22Rv1 (cell line): Measurements from ENCODE around the gene SCFD2.

ENCODE experiments used
- H3K27ac ChIP-seq: fragments of 450-650 bp; 2 replicates; pipeline ENCODE4 v1.5.1; 2017
- CTCF ChIP-seq: fragments of 450-650 bp; IDR thresholded peaks from 2 replicates; pipeline ENCODE4 v1.5.1; 2017; ENCODE audit warnings: mild to moderate bottlenecking
- ZFX ChIP-seq: fragments of 450-650 bp; IDR thresholded peaks from 2 replicates; pipeline ENCODE4 v1.6.1; 2017; ENCODE audit warnings: antibody characterized with exemption, borderline replicate concordance

The SCFD2 gene

GRCh38 chr4:52861879-52862616 lies 503.8 kb downstream of the SCFD2 start, which contains the start of gene RASL11B:
Gene RASL11B, plus strand, starts transcription at chr4:52862317. Its CDS starts 191 bp downstream, at chr4:52862508.
- no peak within 1 kb of the TSS for H3K27ac ChIP-seq
- peak; percentile 21 for TF ChIP-seq CTCF
- TF ChIP-seq ZFX: no peak

GRCh38 chr4:52861171-52861823 lies 504.6 kb downstream of the SCFD2 start:
- H3K27ac ChIP-seq: no peak overlapping the region
- no peak for TF ChIP-seq ZFX
- TF ChIP-seq CTCF: no peak

- TF ChIP-seq CTCF: no peak
- TF ChIP-seq ZFX: no peak
- no peak overlapping the region for H3K27ac ChIP-seq
These were observed 505.5 kb downstream of the SCFD2 start for GRCh38 chr4:52860361-52860760.

GRCh38 chr4:52856801-52857200 lies 509.1 kb downstream of the SCFD2 start:
- TF ChIP-seq ZFX: no peak
- H3K27ac ChIP-seq: no peak overlapping the region

- TF ChIP-seq CTCF: no peak
- no peak for TF ChIP-seq ZFX
- H3K27ac ChIP-seq: no peak overlapping the region
These were observed 512.5 kb downstream of the SCFD2 start for GRCh38 chr4:52853351-52853750.

GRCh38 chr4:52852711-52853110 lies 513.1 kb downstream of the SCFD2 start:
- TF ChIP-seq ZFX (no peak), CTCF (no peak)
- H3K27ac ChIP-seq: no peak overlapping the region

GRCh38 chr4:52852041-52852440 lies 513.8 kb downstream of the SCFD2 start:
- TF ChIP-seq ZFX (no peak), CTCF (no peak)
- H3K27ac ChIP-seq: no peak overlapping the region
